AG04450 (cell line): ENCODE measurements around the gene RBM43. TPM values are rescaled to one million over a fixed set of nuclear protein-coding genes. Genes with fewer than 3 reads are reported as not detected.

Experiments used
- CTCF ChIA-PET: fragments of 300-600, 350-600 bp; formaldehyde crosslinking; extraction: SDS; loops from one replicate; lab custom pipeline; 2022; ENCODE audit warnings: antibody characterized with exemption, inconsistent platforms; lab: Charles Lee
- POLR2A ChIA-PET: fragments of 350-600 bp; formaldehyde crosslinking; extraction: SDS; loops from one replicate; lab custom pipeline; 2021; ENCODE audit warnings: antibody characterized with exemption, inconsistent platforms; lab: Yijun Ruan, JAX
- DNase-seq: peaks from one replicate; pipeline ENCODE4 v3.0.0-alpha.2; 2011; ENCODE audit warnings: low read depth, low spot score
- H3K27ac ChIP-seq: one replicate; pipeline ENCODE4 v1.5.1; 2012; ENCODE audit warnings: low read depth, low read length, control low read depth
- H3K27me3 ChIP-seq: one replicate; pipeline ENCODE4 v1.6.0; 2012; ENCODE audit warnings: low read length; ENCODE audit not compliant: control insufficient read depth, insufficient read depth
- H3K4me3 ChIP-seq: 2 replicates; pipeline ENCODE4 v1.5.1; 2011; ENCODE audit warnings: mild to moderate bottlenecking, low read depth, low read length, control low read depth
- H3K9me3 ChIP-seq: 2 replicates; pipeline ENCODE4 v1.5.1; 2012; ENCODE audit warnings: low read length; ENCODE audit not compliant: control insufficient read depth, insufficient read depth
- CTCF ChIP-seq: IDR thresholded peaks from 2 replicates; pipeline ENCODE4 v1.5.1; 2011; ENCODE audit warnings: low read depth, low read length, control low read depth, inconsistent platforms
- polyA plus RNA-seq: library from polyadenylated mRNA; depleted of rRNA; stranded (reverse); fragments of >200 nt; gene quantifications from 2 replicates; pipeline ENCODE4 v1.2.3, GENCODE V29; 2011

The RBM43 gene
- polyA plus RNA-seq, 1 experiment = 19.2 TPM

- Histone ChIP-seq H3K9me3 (no peaks in the 10 kb centered on the region), H3K27me3 (no peaks in the 10 kb centered on the region), H3K4me3 (no peak overlapping the region), H3K27ac (no peak overlapping the region)
- no peak for DNase-seq
- no peak for TF ChIP-seq CTCF
- ChIA-PET POLR2A (interaction anchor here (0.6 kb wide), 1 partner anchor 230 kb away, joined by 3 read pairs; no protein-coding TSS in a partner anchor), CTCF (no interaction called here)
Observed at GRCh38 chr2:151207100-151207499, 54.6 kb downstream of the RBM43 start.

- no peaks in the 10 kb centered on the region for H3K27me3 ChIP-seq
- ChIA-PET CTCF (no interaction called here), POLR2A (interaction anchor here (0.6 kb wide), 1 partner anchor 231 kb away, joined by 3 read pairs; no protein-coding TSS in a partner anchor)
- H3K27ac ChIP-seq = no peak overlapping the region
- TF ChIP-seq CTCF = no peak
- DNase-seq = no peak
- no peaks in the 10 kb centered on the region for H3K9me3 ChIP-seq
- H3K4me3 ChIP-seq = no peak overlapping the region
Observed at GRCh38 chr2:151206446-151206968, 55.2 kb downstream of the RBM43 start.

GRCh38 chr2:151205571-151205970 lies 56.1 kb downstream of the RBM43 start:
- no peak overlapping the region for H3K27ac ChIP-seq
- no peak for TF ChIP-seq CTCF
- no peak overlapping the region for H3K4me3 ChIP-seq
- POLR2A ChIA-PET = no interaction called here
- no peaks in the 10 kb centered on the region for H3K9me3 ChIP-seq
- CTCF ChIA-PET = no interaction called here
- no peaks in the 10 kb centered on the region for H3K27me3 ChIP-seq
- DNase-seq = no peak

GRCh38 chr2:151204756-151205155 lies 56.9 kb downstream of the RBM43 start:
- no peak overlapping the region for H3K27ac ChIP-seq
- CTCF ChIA-PET = interaction anchor here (0.6 kb wide), 1 partner anchor 594 kb away, joined by 3 read pairs; no protein-coding TSS in a partner anchor
- no peaks in the 10 kb centered on the region for H3K9me3 ChIP-seq
- TF ChIP-seq CTCF = no peak
- no peaks in the 10 kb centered on the region for H3K27me3 ChIP-seq
- POLR2A ChIA-PET = no interaction called here
- no peak overlapping the region for H3K4me3 ChIP-seq
- DNase-seq = no peak

GRCh38 chr2:151200844-151201243 lies 60.8 kb downstream of the RBM43 start:
- CTCF ChIA-PET = interaction anchor here (0.7 kb wide), 1 partner anchor 8 kb away, joined by 3 read pairs; no protein-coding TSS in a partner anchor
- H3K27ac ChIP-seq = no peak overlapping the region
- POLR2A ChIA-PET = no interaction called here

More at GRCh38 chr2:151200844-151201243, 60.8 kb downstream of the RBM43 start:
- peaks cover 5% of the 10 kb centered on the region; the same call in 1 of the 2 replicates for H3K9me3 ChIP-seq
- peaks cover 2% of the 10 kb centered on the region for H3K27me3 ChIP-seq
- H3K4me3 ChIP-seq = no peak overlapping the region
- no peak for TF ChIP-seq CTCF
- no peak for DNase-seq
